Frontal cortex (tissue), 4 donors: ENCODE measurements around the gene RASD2. TPM values are rescaled to one million over a fixed set of nuclear protein-coding genes. Genes with fewer than 3 reads are reported as not detected.

ENCODE experiments used
- DNase-seq, 2 donors: peaks; one replicate each; pipeline ENCODE4 v3.0.0; 2012; ENCODE audit warnings: low spot score in 2 of 2
- FAIRE-seq: peaks from 2 replicates; lab custom pipeline; 2012; peaks lifted over from hg19 to GRCh38; lab: Jason Lieb, UNC
- total RNA-seq: library from RNA; depleted of rRNA; stranded (reverse); fragments of >200 nt; gene quantifications from one replicate; pipeline ENCODE4 v1.2.3, GENCODE V29; 2014
- donor health status: control.
- donor health status: control.
- donor health status: control.

Gene RASD2
- total RNA-seq, 1 donor from 2014 or later, result 1.2 TPM

GRCh38 chr22:35517769-35518530, 22.7 kb upstream of the RASD2 start:
- no peak for FAIRE-seq
- DNase-seq, result no peak

GRCh38 chr22:35518811-35519210, 21.8 kb upstream of the RASD2 start:
- DNase-seq (no peak), FAIRE-seq (no peak)

- FAIRE-seq (no peak), DNase-seq (no peak)
These were observed 21.2 kb upstream of the RASD2 start for GRCh38 chr22:35519306-35520000.

- FAIRE-seq, result no peak
- no peak for DNase-seq
These were observed 19.0 kb upstream of the RASD2 start for GRCh38 chr22:35521358-35522224.

GRCh38 chr22:35522225-35523149, 18.1 kb upstream of the RASD2 start:
- FAIRE-seq (no peak), DNase-seq (no peak)

GRCh38 chr22:35523167-35523947, 17.3 kb upstream of the RASD2 start:
- FAIRE-seq, result no peak
- DNase-seq, result no peak

GRCh38 chr22:35524966-35525686, 15.5 kb upstream of the RASD2 start:
- DNase-seq, result no peak
- no peak for FAIRE-seq

GRCh38 chr22:35525687-35526332, 14.8 kb upstream of the RASD2 start:
- FAIRE-seq (no peak), DNase-seq (no peak)

- no peak for DNase-seq
- FAIRE-seq, result no peak
These were observed 14.2 kb upstream of the RASD2 start for GRCh38 chr22:35526333-35526979.

- DNase-seq (no peak), FAIRE-seq (no peak)
These were observed 11.7 kb upstream of the RASD2 start for GRCh38 chr22:35528927-35529326.

- no peak for FAIRE-seq
- DNase-seq, result no peak
These were observed 9.9 kb upstream of the RASD2 start for GRCh38 chr22:35530700-35531099.

- DNase-seq (no peak), FAIRE-seq (no peak)
These were observed 9.4 kb upstream of the RASD2 start for GRCh38 chr22:35531202-35531601.

- DNase-seq (no peak), FAIRE-seq (no peak)
These were observed 9.0 kb upstream of the RASD2 start for GRCh38 chr22:35531676-35532075.

GRCh38 chr22:35533365-35534029, 7.1 kb upstream of the RASD2 start:
- FAIRE-seq, result no peak
- DNase-seq, result no peak

- no peak for FAIRE-seq
- DNase-seq, result no peak
These were observed 6.5 kb upstream of the RASD2 start for GRCh38 chr22:35534091-35534490.

GRCh38 chr22:35537232-35537631, 3.4 kb upstream of the RASD2 start:
- no peak for FAIRE-seq
- DNase-seq, result no peak
